HL-60 (cell line): ENCODE results near the gene LRRC38.
"Not testable (repeated sequence)": the region's sequence is repeated elsewhere in the genome, so short reads cannot be mapped to it uniquely, and the experiment has no call there.

Experiments
- GABPA ChIP-seq: IDR thresholded peaks from 2 replicates; pipeline ENCODE4 v1.6.1; 2012; ENCODE audit warnings: low read depth
- POLR2AphosphoS5 ChIP-seq: IDR thresholded peaks from 2 replicates; pipeline ENCODE4 v1.6.1; 2012; ENCODE audit warnings: low read depth
- SPI1 ChIP-seq: IDR thresholded peaks from 2 replicates; pipeline ENCODE4 v1.6.1; 2012; ENCODE audit warnings: low read depth, mild to moderate bottlenecking, borderline replicate concordance
- TF ChIP-seq, protein P1 (sequence below): IDR thresholded peaks from one replicate; pipeline ENCODE4 v1.5.1; 2011; ENCODE audit warnings: low read length, control low read depth, inconsistent platforms; ENCODE audit not compliant: insufficient read depth
- TF ChIP-seq, protein P2 (sequence below): IDR thresholded peaks from 2 replicates; pipeline ENCODE4 v1.6.1; 2012; ENCODE audit warnings: low read depth; ENCODE audit not compliant: insufficient replicate concordance

DNA sequence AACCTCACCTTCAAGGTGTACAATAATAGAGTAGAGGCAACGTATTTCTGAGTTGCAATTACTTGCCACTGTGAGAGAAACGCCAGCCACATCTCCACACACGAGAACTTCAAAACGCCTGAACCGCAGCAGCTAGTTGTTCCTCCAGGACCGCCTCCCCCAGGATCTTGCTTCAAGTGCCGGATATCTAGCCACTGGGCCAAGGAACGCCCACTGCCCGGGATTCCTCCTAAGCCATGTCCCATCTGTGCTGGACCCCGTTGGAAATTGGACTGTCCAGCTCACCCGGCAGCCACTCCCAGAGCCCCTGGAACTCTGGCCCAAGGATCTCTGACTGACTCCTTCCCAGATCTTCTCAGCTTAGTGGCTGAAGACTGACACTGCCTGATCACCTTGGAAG lies 49.2 kb upstream of the LRRC38 start:
- TF ChIP-seq POLR2AphosphoS5, SPI1, GABPA: not testable (repeated sequence)
- TF ChIP-seq, protein P1, sequence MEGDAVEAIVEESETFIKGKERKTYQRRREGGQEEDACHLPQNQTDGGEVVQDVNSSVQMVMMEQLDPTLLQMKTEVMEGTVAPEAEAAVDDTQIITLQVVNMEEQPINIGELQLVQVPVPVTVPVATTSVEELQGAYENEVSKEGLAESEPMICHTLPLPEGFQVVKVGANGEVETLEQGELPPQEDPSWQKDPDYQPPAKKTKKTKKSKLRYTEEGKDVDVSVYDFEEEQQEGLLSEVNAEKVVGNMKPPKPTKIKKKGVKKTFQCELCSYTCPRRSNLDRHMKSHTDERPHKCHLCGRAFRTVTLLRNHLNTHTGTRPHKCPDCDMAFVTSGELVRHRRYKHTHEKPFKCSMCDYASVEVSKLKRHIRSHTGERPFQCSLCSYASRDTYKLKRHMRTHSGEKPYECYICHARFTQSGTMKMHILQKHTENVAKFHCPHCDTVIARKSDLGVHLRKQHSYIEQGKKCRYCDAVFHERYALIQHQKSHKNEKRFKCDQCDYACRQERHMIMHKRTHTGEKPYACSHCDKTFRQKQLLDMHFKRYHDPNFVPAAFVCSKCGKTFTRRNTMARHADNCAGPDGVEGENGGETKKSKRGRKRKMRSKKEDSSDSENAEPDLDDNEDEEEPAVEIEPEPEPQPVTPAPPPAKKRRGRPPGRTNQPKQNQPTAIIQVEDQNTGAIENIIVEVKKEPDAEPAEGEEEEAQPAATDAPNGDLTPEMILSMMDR = not testable (repeated sequence)
- TF ChIP-seq, protein P2, sequence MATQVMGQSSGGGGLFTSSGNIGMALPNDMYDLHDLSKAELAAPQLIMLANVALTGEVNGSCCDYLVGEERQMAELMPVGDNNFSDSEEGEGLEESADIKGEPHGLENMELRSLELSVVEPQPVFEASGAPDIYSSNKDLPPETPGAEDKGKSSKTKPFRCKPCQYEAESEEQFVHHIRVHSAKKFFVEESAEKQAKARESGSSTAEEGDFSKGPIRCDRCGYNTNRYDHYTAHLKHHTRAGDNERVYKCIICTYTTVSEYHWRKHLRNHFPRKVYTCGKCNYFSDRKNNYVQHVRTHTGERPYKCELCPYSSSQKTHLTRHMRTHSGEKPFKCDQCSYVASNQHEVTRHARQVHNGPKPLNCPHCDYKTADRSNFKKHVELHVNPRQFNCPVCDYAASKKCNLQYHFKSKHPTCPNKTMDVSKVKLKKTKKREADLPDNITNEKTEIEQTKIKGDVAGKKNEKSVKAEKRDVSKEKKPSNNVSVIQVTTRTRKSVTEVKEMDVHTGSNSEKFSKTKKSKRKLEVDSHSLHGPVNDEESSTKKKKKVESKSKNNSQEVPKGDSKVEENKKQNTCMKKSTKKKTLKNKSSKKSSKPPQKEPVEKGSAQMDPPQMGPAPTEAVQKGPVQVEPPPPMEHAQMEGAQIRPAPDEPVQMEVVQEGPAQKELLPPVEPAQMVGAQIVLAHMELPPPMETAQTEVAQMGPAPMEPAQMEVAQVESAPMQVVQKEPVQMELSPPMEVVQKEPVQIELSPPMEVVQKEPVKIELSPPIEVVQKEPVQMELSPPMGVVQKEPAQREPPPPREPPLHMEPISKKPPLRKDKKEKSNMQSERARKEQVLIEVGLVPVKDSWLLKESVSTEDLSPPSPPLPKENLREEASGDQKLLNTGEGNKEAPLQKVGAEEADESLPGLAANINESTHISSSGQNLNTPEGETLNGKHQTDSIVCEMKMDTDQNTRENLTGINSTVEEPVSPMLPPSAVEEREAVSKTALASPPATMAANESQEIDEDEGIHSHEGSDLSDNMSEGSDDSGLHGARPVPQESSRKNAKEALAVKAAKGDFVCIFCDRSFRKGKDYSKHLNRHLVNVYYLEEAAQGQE = not testable (repeated sequence)
